SHP77 (cell line): ENCODE data around the gene MAP4K4.

Experiments
- DNase-seq, 2 experiments: peaks; one replicate each; lab custom pipeline; 2025; lab: John Stamatoyannopoulos, UW

MAP4K4 gene

GRCh38 chr2:101870444-101870843 is 172.9 kb downstream of the MAP4K4 start:
- no peak for DNase-seq

GRCh38 chr2:101871480-101871879 is 174.0 kb downstream of the MAP4K4 start:
- DNase-seq, result no peak

GRCh38 chr2:101872480-101872879 is 175.0 kb downstream of the MAP4K4 start:
- DNase-seq, result no peak

GRCh38 chr2:101873543-101873942 is 176.0 kb downstream of the MAP4K4 start:
- peak in 1 of 2 experiments; percentile 1 for DNase-seq

GRCh38 chr2:101874069-101874468 is 176.6 kb downstream of the MAP4K4 start:
- DNase-seq, result no peak

GRCh38 chr2:101879466-101879865 is 182.0 kb downstream of the MAP4K4 start:
- no peak for DNase-seq

GRCh38 chr2:101881131-101881530 is 183.6 kb downstream of the MAP4K4 start:
- DNase-seq, result no peak

- DNase-seq, result no peak
Observed at GRCh38 chr2:101882769-101883307, 185.3 kb downstream of the MAP4K4 start.

GRCh38 chr2:101883860-101884259 is 186.4 kb downstream of the MAP4K4 start:
- DNase-seq, result peak in 1 of 2 experiments; percentile 20

- DNase-seq, result no peak
Observed at GRCh38 chr2:101884423-101884822, 186.9 kb downstream of the MAP4K4 start.

- no peak for DNase-seq
Observed at GRCh38 chr2:101887328-101887727, 189.8 kb downstream of the MAP4K4 start.

- DNase-seq, result no peak
Observed at GRCh38 chr2:101889460-101890098, 192.1 kb downstream of the MAP4K4 start.

GRCh38 chr2:101892377-101892776 is 194.9 kb downstream of the MAP4K4 start:
- DNase-seq, result no peak

- no peak for DNase-seq
Observed at GRCh38 chr2:101893681-101894381, 196.3 kb downstream of the MAP4K4 start.

GRCh38 chr2:101895039-101895438 is 197.5 kb downstream of the MAP4K4 start:
- no peak for DNase-seq

- DNase-seq, result no peak
Observed at GRCh38 chr2:101895819-101896322, 198.4 kb downstream of the MAP4K4 start.

GRCh38 chr2:101897301-101897700 is 199.8 kb downstream of the MAP4K4 start:
- no peak for DNase-seq

- no peak for DNase-seq
Observed at GRCh38 chr2:101899265-101899664, 201.8 kb downstream of the MAP4K4 start.

GRCh38 chr2:101899871-101900270 is 202.4 kb downstream of the MAP4K4 start:
- no peak for DNase-seq

GRCh38 chr2:101900375-101900774 is 202.9 kb downstream of the MAP4K4 start:
- no peak for DNase-seq

- no peak for DNase-seq
Observed at GRCh38 chr2:101901241-101901640, 203.7 kb downstream of the MAP4K4 start.

GRCh38 chr2:101902169-101902568 is 204.7 kb downstream of the MAP4K4 start:
- DNase-seq, result no peak

- DNase-seq, result no peak
Observed at GRCh38 chr2:101904916-101905315, 207.4 kb downstream of the MAP4K4 start.
